ENCODE data around the gene ATXN7.
A peak's percentile ranks its signal among the peaks of the same experiment; 100 is the strongest.

Gene ATXN7

GRCh38 chr3:64023187-64023860 lies 159.7 kb downstream of the ATXN7 start, which contains the start of gene PSMD6:
Gene PSMD6 (minus strand): TSS chr3:64023494. CDS start chr3:64023419, 75 bp downstream.
- peak; percentile 90 for DNase-seq (ENCODE audit: low read depth)

DNA sequence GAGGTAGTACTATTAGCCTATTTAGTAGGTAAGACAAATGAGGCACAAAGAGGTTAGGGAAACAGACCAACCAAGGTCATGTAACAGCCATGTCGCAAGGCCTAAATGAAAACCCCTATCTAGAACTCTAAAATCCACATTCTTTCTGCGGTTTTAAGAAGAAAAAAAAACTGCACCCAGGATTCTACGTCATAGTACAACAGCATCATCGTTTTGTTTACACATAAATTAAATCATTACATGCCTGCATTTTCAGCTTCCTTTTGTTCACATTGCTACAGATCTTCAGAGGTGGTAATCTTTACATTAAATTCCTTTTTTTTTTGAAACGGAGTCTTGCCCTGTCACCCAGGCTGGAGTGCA lies 160.2 kb downstream of the ATXN7 start:
- DNase-seq (ENCODE audit: low read depth): no peak

DNA sequence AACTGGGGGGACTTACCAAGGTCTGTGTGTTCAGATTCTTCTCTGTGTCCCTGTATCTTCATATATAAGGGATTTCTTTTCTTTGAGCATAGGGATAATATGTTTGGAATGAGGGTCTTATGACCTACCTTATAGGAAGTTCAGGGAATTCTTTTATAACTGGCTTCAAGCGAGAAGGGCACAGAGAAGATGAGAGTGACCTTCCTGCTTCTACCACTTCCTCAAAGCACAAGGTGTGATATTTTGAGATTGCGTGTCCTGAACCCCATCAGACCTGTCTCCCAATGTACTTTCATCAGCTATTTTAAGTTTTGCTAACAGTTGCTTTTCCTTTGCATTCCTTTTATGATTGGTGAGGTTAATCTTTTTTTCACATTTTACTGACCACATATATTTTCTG lies 162.7 kb downstream of the ATXN7 start:
- DNase-seq (ENCODE audit: low read depth): no peak

- DNase-seq (ENCODE audit: low read depth): no peak
Observed at GRCh38 chr3:64027658-64028057, 164.0 kb downstream of the ATXN7 start.

DNA sequence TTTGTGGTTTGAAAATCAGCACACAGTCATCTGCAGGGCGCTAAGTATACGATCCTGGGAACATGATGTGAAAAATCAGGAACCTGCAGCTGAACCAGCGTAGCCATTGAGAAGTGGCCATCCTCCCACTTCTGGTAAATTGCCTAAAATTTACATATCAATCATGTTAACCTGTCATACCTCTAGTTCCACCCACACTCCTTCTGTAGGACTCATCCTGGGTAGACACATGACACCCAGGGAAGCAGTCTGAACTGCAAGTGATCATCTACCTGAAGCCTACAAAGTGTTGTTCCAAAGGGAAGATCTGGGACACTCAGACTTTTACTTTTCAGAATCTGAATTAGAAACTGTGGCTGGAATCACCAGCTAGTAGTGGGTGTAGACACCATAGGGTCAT lies 165.1 kb downstream of the ATXN7 start:
- no peak for DNase-seq (ENCODE audit: low read depth)

DNA sequence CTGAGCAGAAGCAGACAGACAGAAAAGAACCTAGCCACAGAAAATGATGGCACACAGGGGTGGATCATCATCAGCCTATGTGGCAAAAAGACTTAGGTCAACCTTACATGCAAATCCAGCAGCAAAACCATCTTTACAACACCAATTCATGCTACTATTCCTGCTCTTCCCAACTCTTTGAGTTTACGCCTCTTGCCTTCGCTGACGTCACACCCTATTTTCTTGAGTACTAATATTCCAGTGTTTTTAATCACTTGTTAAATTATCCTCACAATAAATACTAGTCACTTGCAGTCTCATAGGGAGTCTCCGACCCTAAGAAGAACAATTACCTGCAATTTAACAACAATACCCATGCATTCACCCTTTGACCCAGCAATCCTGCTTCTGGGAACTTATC lies 165.6 kb downstream of the ATXN7 start:
- no peak for DNase-seq (ENCODE audit: low read depth)

GRCh38 chr3:64030741-64031140 lies 167.1 kb downstream of the ATXN7 start:
- DNase-seq (ENCODE audit: low read depth): peak; percentile 69

- DNase-seq (ENCODE audit: low read depth): no peak
Observed at GRCh38 chr3:64031540-64032508, 168.2 kb downstream of the ATXN7 start.

- no peak for DNase-seq (ENCODE audit: low read depth)
Observed at GRCh38 chr3:64033069-64033468, 169.4 kb downstream of the ATXN7 start.

GRCh38 chr3:64037084-64037483 lies 173.4 kb downstream of the ATXN7 start:
- no peak for DNase-seq (ENCODE audit: low read depth)

GRCh38 chr3:64038253-64038767 lies 174.6 kb downstream of the ATXN7 start:
- no peak for DNase-seq (ENCODE audit: low read depth)

GRCh38 chr3:64039332-64039731 lies 175.7 kb downstream of the ATXN7 start:
- DNase-seq (ENCODE audit: low read depth): no peak

DNA sequence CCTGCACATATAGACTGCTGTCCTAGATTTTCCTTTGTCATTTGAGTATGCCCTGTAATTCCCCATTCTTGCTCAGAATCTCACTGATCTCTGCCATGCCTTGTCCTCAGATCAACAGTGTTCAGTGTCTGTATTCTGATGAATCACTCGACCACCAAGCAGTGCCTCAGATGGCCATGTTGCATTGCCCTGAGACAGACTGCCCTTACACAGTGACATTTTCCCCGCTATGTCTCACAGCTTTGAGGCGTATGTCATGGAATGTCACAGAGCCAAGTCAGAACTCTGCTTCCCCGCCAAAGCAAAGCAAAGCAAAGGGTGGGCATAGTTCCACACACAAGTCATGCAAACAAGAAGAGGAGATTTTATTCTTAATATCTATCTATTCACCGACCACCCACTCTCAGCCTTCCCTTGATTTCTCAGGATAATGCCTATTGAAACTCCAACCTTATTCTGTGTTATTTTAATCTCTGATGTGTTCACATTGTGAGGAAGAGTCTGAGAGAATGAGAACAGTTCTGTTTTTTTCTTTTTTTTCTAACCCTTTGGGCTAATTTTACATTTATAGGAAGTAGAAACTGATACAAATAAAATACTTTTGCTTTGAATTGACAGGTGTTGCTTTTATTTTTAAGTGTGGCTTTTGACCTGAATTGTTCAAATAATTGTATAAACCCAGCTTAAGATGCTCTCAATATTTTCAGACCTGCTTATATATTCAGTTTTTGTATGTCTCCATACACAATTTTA lies 176.5 kb downstream of the ATXN7 start:
- no peak for DNase-seq (ENCODE audit: low read depth)

DNA sequence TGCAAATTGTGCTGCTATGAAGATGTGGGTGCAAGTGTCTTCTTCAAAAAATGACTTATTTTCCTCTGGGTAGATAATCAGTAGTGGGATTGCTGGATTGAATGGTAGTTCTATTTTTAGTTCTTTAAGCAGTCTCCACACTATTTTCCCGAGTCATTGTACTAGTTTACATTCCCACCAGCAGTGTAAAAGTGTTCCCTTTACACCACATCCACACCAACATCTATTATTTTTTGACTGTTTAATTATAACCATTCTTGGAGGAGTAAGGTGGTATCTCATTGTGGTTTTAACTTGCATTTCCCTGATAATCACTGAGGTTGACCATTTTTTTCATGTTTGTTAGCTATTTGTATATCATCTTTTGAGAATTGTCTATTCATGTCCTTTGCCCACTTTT lies 179.3 kb downstream of the ATXN7 start:
- DNase-seq (ENCODE audit: low read depth): no peak

DNA sequence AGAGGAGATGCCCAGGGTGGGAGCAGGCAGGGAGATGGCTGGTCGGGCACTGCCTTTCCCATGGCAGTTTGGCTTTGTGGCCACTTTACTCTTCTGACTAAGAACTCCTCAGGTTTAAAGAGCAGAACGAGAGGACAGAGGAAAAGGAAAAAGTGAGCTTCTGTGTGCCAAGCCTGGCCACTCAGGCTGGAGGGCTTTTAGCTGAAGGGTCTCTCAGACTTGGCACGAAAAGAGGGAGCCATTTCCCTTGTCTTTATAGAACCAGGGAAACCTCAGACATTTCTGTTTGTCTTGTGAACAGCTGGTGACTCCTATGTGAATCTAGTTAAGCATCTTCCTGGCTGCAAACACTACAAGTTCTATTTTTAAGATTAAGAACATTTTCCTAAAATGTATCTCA lies 182.9 kb downstream of the ATXN7 start:
- DNase-seq (ENCODE audit: low read depth): no peak

DNA sequence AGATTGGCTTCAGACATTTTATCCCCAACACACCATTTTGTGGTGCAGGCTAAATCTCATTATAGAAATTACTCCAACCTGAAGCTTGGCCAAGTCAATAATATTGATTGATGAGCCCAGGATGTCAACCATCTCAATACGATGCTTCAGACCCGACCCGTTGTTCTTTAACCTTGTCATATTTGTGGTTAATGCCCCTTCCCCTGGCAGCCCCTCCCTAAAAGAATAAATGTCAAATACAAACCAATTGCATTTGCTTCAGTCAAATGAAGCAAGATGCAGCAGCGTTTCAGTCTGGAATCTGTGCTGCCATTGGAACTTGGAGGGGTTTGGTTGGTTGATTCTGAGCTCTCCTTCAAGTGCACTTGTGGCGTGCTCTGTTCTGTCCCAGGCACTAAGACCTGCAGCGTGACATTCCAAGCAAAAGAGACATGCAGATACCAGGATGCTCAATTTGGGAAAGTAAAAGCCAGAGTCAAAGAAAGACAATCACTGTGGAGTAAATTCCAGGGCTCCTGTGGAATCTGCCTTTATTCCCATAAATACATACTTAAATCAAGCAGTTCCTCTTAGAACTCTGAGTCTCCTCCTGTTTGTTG lies 183.4 kb downstream of the ATXN7 start:
- DNase-seq (ENCODE audit: low read depth): no peak

DNA sequence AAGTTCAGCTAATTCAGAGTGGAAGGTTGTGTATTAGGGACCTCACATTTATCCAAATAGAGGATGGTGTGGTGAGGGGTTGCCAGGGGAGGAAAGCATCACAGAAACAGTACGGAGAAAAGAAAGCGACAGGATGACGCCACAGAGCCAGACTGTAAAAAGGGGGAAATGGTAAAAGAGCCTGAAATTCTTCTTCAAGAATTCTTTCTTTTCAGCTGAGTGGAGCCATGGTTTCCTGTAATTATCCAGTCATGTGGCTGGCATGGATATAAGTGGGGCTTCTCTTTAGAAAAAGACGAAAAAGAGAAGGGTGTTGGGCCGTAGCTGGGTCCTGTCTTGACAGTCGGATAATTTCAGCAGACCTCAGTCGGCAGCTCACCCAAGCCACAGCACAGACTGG lies 184.1 kb downstream of the ATXN7 start:
- DNase-seq (ENCODE audit: low read depth): no peak

DNA sequence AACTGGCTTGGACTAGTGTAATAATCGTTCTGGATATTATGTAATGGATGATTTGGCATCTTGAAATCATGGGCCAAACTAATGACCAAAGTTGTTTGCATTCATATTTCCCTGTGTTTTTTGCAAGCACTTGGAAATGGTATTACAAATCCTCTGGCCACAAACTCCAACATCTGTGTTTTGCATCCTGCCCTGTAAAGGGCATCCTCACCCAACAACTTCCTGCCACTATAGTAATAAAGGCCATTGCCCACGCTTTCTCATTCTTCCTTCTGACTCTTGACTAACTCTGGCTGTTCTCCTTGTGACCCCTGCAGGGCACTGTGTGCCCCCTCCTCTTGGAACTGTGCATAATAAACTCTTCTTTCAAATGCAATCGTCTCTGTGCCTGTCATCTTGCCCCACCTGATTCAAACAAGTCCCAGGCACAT lies 185.0 kb downstream of the ATXN7 start:
- no peak for DNase-seq (ENCODE audit: low read depth)

DNA sequence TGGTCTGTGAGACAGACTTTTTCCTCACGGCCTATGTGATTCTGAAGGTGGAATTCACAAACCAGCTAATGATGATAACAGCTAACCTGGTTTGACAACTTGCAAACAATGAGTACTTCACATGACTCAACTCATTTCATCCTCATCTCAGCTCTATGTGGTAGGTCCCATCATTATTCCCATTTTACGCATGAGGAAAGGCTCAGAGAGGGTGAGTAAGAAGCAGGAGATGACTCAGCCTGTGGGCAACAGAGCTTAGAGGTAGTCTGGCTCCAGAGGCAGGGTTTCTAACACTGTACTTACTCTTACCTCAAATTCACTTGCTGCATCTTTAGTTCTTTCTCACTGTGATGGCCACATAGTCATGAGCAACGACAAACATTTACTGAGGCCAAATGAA lies 185.5 kb downstream of the ATXN7 start:
- DNase-seq (ENCODE audit: low read depth): no peak

DNA sequence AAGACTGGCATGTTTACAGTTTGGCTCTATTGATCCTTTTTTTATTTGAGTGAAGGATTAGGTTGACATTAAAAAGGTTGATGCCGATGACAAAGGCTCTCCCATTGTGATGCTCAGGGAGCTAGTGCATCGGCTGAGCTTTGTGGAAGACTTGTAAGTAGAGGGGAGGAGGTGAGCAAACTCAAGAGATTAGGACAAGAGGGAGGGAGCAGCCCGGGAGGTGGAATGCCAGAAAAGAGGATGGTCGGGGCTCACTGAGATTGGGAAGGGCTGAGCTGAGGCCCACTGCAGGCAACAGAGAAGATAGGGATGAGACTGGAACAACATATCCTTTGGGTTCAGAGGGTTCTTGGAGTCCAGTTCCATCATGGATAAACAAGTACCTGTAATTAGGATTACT lies 186.2 kb downstream of the ATXN7 start:
- DNase-seq (ENCODE audit: low read depth): no peak

Data from activated T-helper 9 cell treated with anti-CD3 and anti-CD28 coated beads, Interleukin-2, amount 50 U/mL, for 16 hours (primary cell).